Amniotic stem cell (primary cell): ENCODE data around the gene BARHL2.

Experiments
- DNase-seq: peaks from one replicate; lab custom pipeline; 2025; lab: John Stamatoyannopoulos, UW

BARHL2 gene

GRCh38 chr1:90724926-90725656, 8.0 kb upstream of the BARHL2 start:
- no peak for DNase-seq

- no peak for DNase-seq
Measured at GRCh38 chr1:90724361-90724760, 7.3 kb upstream of the BARHL2 start.

GRCh38 chr1:90723590-90724108, 6.5 kb upstream of the BARHL2 start:
- DNase-seq = no peak

GRCh38 chr1:90722874-90723589, 5.9 kb upstream of the BARHL2 start:
- DNase-seq = no peak

- no peak for DNase-seq
Measured at GRCh38 chr1:90721210-90722194, 4.4 kb upstream of the BARHL2 start.

GRCh38 chr1:90720145-90720636, 3.1 kb upstream of the BARHL2 start:
- no peak for DNase-seq

GRCh38 chr1:90719330-90720144, 2.4 kb upstream of the BARHL2 start:
- no peak for DNase-seq

GRCh38 chr1:90718411-90719329, 1.6 kb upstream of the BARHL2 start:
- DNase-seq = no peak

- no peak for DNase-seq
Measured at GRCh38 chr1:90717665-90718410, 736 bp upstream of the BARHL2 start.

- no peak for DNase-seq
Measured at GRCh38 chr1:90717356-90717664, 208 bp upstream of the BARHL2 start.

GRCh38 chr1:90716243-90716551, 905 bp downstream of the BARHL2 start:
- DNase-seq = no peak

GRCh38 chr1:90715309-90715708, 1.8 kb downstream of the BARHL2 start:
- no peak for DNase-seq

- DNase-seq = no peak
Measured at GRCh38 chr1:90714521-90714951, 2.6 kb downstream of the BARHL2 start.

- no peak for DNase-seq
Measured at GRCh38 chr1:90713741-90714509, 3.2 kb downstream of the BARHL2 start.

- DNase-seq = no peak
Measured at GRCh38 chr1:90712915-90713730, 4.0 kb downstream of the BARHL2 start.

GRCh38 chr1:90712153-90712856, 4.8 kb downstream of the BARHL2 start:
- DNase-seq = no peak

GRCh38 chr1:90711696-90712095, 5.4 kb downstream of the BARHL2 start:
- no peak for DNase-seq
